ENCODE measurements around the gene ARID3B.

ARID3B gene

GRCh38 chr15:74632601-74633000 is 91.6 kb downstream of the ARID3B start:
- H4K91ac ChIP-seq (ENCODE audit: low read depth, low read length, poor library complexity): no peak overlapping the region
- H3K4ac ChIP-seq (ENCODE audit: low read length): no peak overlapping the region
- H2BK5ac ChIP-seq (ENCODE audit: low read length): no peak overlapping the region
- no peak overlapping the region for H2BK15ac ChIP-seq (ENCODE audit: low read length)
- no peak overlapping the region for H2BK120ac ChIP-seq (ENCODE audit: low read depth, low read length)
- H3K4me1 ChIP-seq (ENCODE audit: control insufficient read depth in 2 of 2, insufficient read depth in 1 of 2, low read depth in 1 of 2, low read length in 2 of 2): no peaks in the 10 kb centered on the region
- H3K9me3 ChIP-seq (replicated peaks in 1 of 2; ENCODE audit: control insufficient read depth in 2 of 2, insufficient read depth in 1 of 2, low read depth in 1 of 2, low read length in 2 of 2): no peaks in the 10 kb centered on the region
- no peak overlapping the region for H4K8ac ChIP-seq (ENCODE audit: low read depth, low read length)
- no peak overlapping the region for H3K14ac ChIP-seq (ENCODE audit: low read length)
- H3K23ac ChIP-seq (ENCODE audit: low read depth, low read length, poor library complexity): no peak overlapping the region
- no peak overlapping the region for H3K4me3 ChIP-seq (ENCODE audit: low read length in 2 of 2)
- no peak overlapping the region for H2AK5ac ChIP-seq (ENCODE audit: low read depth, low read length)
- peaks cover 68 to 100% of the 10 kb centered on the region in 2 donors for H3K36me3 ChIP-seq (replicated peaks in 1 of 2; ENCODE audit: control insufficient read depth in 2 of 2, insufficient read depth in 2 of 2, low read length in 2 of 2)
- no peak overlapping the region for H2BK12ac ChIP-seq (ENCODE audit: low read length)
- DNase-seq (ENCODE audit: low spot score): no peak
- H3K79me1 ChIP-seq (ENCODE audit: low read depth, low read length): no peaks in the 10 kb centered on the region
- WGBS, 2 donors (ENCODE audit: extremely low coverage in 2 of 2, insufficient read length in 2 of 2, insufficient replicate concordance in 1 of 2): no CpG with 5 or more reads among the region's 9 CpGs
- no peak overlapping the region for H3K27ac ChIP-seq (replicated peaks; ENCODE audit: low read length)
- no peak overlapping the region for H3K18ac ChIP-seq (ENCODE audit: low read length)
- no peak overlapping the region for H2AFZ ChIP-seq (ENCODE audit: low read length)
- H3K9ac ChIP-seq (ENCODE audit: low read depth, low read length, poor library complexity): no peak overlapping the region
- no peak overlapping the region for H3K4me2 ChIP-seq (ENCODE audit: insufficient read depth, low read length, poor library complexity, severe bottlenecking)
- H3K27me3 ChIP-seq (ENCODE audit: control insufficient read depth in 3 of 3, insufficient read depth in 3 of 3, low read depth in 1 of 3, low read length in 3 of 3): no peaks in the 10 kb centered on the region

- Histone ChIP-seq H2AK5ac (ENCODE audit: low read depth, low read length) (no peak overlapping the region), H3K36me3 (replicated peaks in 1 of 2; ENCODE audit: control insufficient read depth in 2 of 2, insufficient read depth in 2 of 2, low read length in 2 of 2) (peaks cover 56 to 97% of the 10 kb centered on the region in 2 donors)
Observed at GRCh38 chr15:74633781-74634180, 92.8 kb downstream of the ARID3B start.

GRCh38 chr15:74635228-74635627 is 94.2 kb downstream of the ARID3B start:
- WGBS, 2 donors (ENCODE audit: extremely low coverage in 2 of 2, insufficient read length in 2 of 2, insufficient replicate concordance in 1 of 2): no CpG with 5 or more reads among the region's 5 CpGs
- peak; percentile 54 for DNase-seq (ENCODE audit: low spot score)

More at GRCh38 chr15:74633781-74634180, 92.8 kb downstream of the ARID3B start:
- Histone ChIP-seq H2BK5ac (ENCODE audit: low read length) (no peak overlapping the region), H2BK15ac (ENCODE audit: low read length) (no peak overlapping the region), H4K91ac (ENCODE audit: low read depth, low read length, poor library complexity) (no peak overlapping the region), H3K14ac (ENCODE audit: low read length) (no peak overlapping the region), H3K27me3 (ENCODE audit: control insufficient read depth in 3 of 3, insufficient read depth in 3 of 3, low read depth in 1 of 3, low read length in 3 of 3) (no peaks in the 10 kb centered on the region), H3K9ac (ENCODE audit: low read depth, low read length, poor library complexity) (no peak overlapping the region), H3K23ac (ENCODE audit: low read depth, low read length, poor library complexity) (no peak overlapping the region), H3K18ac (ENCODE audit: low read length) (no peak overlapping the region), H2AFZ (ENCODE audit: low read length) (no peak overlapping the region), H3K79me1 (ENCODE audit: low read depth, low read length) (no peaks in the 10 kb centered on the region), H3K4ac (ENCODE audit: low read length) (no peak overlapping the region), H3K4me2 (ENCODE audit: insufficient read depth, low read length, poor library complexity, severe bottlenecking) (no peak overlapping the region), H3K9me3 (replicated peaks in 1 of 2; ENCODE audit: control insufficient read depth in 2 of 2, insufficient read depth in 1 of 2, low read depth in 1 of 2, low read length in 2 of 2) (no peaks in the 10 kb centered on the region), H2BK12ac (ENCODE audit: low read length) (no peak overlapping the region), H3K4me1 (ENCODE audit: control insufficient read depth in 2 of 2, insufficient read depth in 1 of 2, low read depth in 1 of 2, low read length in 2 of 2) (no peaks in the 10 kb centered on the region), H4K8ac (ENCODE audit: low read depth, low read length) (no peak overlapping the region), H3K4me3 (ENCODE audit: low read length in 2 of 2) (no peak overlapping the region), H3K27ac (replicated peaks; ENCODE audit: low read length) (no peak overlapping the region), H2BK120ac (ENCODE audit: low read depth, low read length) (no peak overlapping the region)
- WGBS, 2 donors (ENCODE audit: extremely low coverage in 2 of 2, insufficient read length in 2 of 2, insufficient replicate concordance in 1 of 2): no CpG with 5 or more reads among the region's 2 CpGs
- DNase-seq (ENCODE audit: low spot score): no peak

GRCh38 chr15:74636984-74637383 is 96.0 kb downstream of the ARID3B start:
- Histone ChIP-seq H3K4me3 (ENCODE audit: low read length in 2 of 2) (no peak overlapping the region), H2BK12ac (ENCODE audit: low read length) (no peak overlapping the region), H2BK120ac (ENCODE audit: low read depth, low read length) (no peak overlapping the region), H3K9me3 (replicated peaks in 1 of 2; ENCODE audit: control insufficient read depth in 2 of 2, insufficient read depth in 1 of 2, low read depth in 1 of 2, low read length in 2 of 2) (no peaks in the 10 kb centered on the region), H3K9ac (ENCODE audit: low read depth, low read length, poor library complexity) (no peak overlapping the region), H3K14ac (ENCODE audit: low read length) (no peak overlapping the region), H2AFZ (ENCODE audit: low read length) (no peak overlapping the region), H3K27me3 (ENCODE audit: control insufficient read depth in 3 of 3, insufficient read depth in 3 of 3, low read depth in 1 of 3, low read length in 3 of 3) (no peaks in the 10 kb centered on the region), H2BK15ac (ENCODE audit: low read length) (no peak overlapping the region), H2BK5ac (ENCODE audit: low read length) (no peak overlapping the region), H2AK5ac (ENCODE audit: low read depth, low read length) (no peak overlapping the region), H4K91ac (ENCODE audit: low read depth, low read length, poor library complexity) (no peak overlapping the region), H3K4me1 (ENCODE audit: control insufficient read depth in 2 of 2, insufficient read depth in 1 of 2, low read depth in 1 of 2, low read length in 2 of 2) (no peaks in the 10 kb centered on the region), H3K36me3 (replicated peaks in 1 of 2; ENCODE audit: control insufficient read depth in 2 of 2, insufficient read depth in 2 of 2, low read length in 2 of 2) (peaks cover 46 to 94% of the 10 kb centered on the region in 2 donors), H3K4ac (ENCODE audit: low read length) (no peak overlapping the region), H3K27ac (replicated peaks; ENCODE audit: low read length) (no peak overlapping the region), H3K4me2 (ENCODE audit: insufficient read depth, low read length, poor library complexity, severe bottlenecking) (no peak overlapping the region), H3K79me1 (ENCODE audit: low read depth, low read length) (peaks cover 3% of the 10 kb centered on the region), H3K18ac (ENCODE audit: low read length) (no peak overlapping the region), H3K23ac (ENCODE audit: low read depth, low read length, poor library complexity) (no peak overlapping the region), H4K8ac (ENCODE audit: low read depth, low read length) (no peak overlapping the region)
- no CpG with 5 or more reads among the region's 1 CpG for WGBS, 2 donors (ENCODE audit: extremely low coverage in 2 of 2, insufficient read length in 2 of 2, insufficient replicate concordance in 1 of 2)
- DNase-seq (ENCODE audit: low spot score): no peak

More at GRCh38 chr15:74635228-74635627, 94.2 kb downstream of the ARID3B start:
- H2AK5ac ChIP-seq (ENCODE audit: low read depth, low read length): no peak overlapping the region
- H2BK12ac ChIP-seq (ENCODE audit: low read length): no peak overlapping the region
- H3K27me3 ChIP-seq (ENCODE audit: control insufficient read depth in 3 of 3, insufficient read depth in 3 of 3, low read depth in 1 of 3, low read length in 3 of 3): no peaks in the 10 kb centered on the region
- no peak overlapping the region for H3K4ac ChIP-seq (ENCODE audit: low read length)
- no peak overlapping the region for H3K9ac ChIP-seq (ENCODE audit: low read depth, low read length, poor library complexity)
- no peak overlapping the region for H3K18ac ChIP-seq (ENCODE audit: low read length)
- H3K4me1 ChIP-seq (ENCODE audit: control insufficient read depth in 2 of 2, insufficient read depth in 1 of 2, low read depth in 1 of 2, low read length in 2 of 2): no peaks in the 10 kb centered on the region
- H2BK15ac ChIP-seq (ENCODE audit: low read length): no peak overlapping the region
- no peak overlapping the region for H4K91ac ChIP-seq (ENCODE audit: low read depth, low read length, poor library complexity)
- no peaks in the 10 kb centered on the region for H3K9me3 ChIP-seq (replicated peaks in 1 of 2; ENCODE audit: control insufficient read depth in 2 of 2, insufficient read depth in 1 of 2, low read depth in 1 of 2, low read length in 2 of 2)
- no peak overlapping the region for H4K8ac ChIP-seq (ENCODE audit: low read depth, low read length)
- no peak overlapping the region for H2AFZ ChIP-seq (ENCODE audit: low read length)
- no peak overlapping the region for H3K4me2 ChIP-seq (ENCODE audit: insufficient read depth, low read length, poor library complexity, severe bottlenecking)
- H3K79me1 ChIP-seq (ENCODE audit: low read depth, low read length): no peaks in the 10 kb centered on the region
- no peak overlapping the region for H3K23ac ChIP-seq (ENCODE audit: low read depth, low read length, poor library complexity)
- H2BK120ac ChIP-seq (ENCODE audit: low read depth, low read length): no peak overlapping the region
- H3K36me3 ChIP-seq (replicated peaks in 1 of 2; ENCODE audit: control insufficient read depth in 2 of 2, insufficient read depth in 2 of 2, low read length in 2 of 2): peaks cover 57 to 97% of the 10 kb centered on the region in 2 donors
- H3K27ac ChIP-seq (replicated peaks; ENCODE audit: low read length): no peak overlapping the region
- H3K14ac ChIP-seq (ENCODE audit: low read length): no peak overlapping the region
- no peak overlapping the region for H2BK5ac ChIP-seq (ENCODE audit: low read length)
- no peak overlapping the region for H3K4me3 ChIP-seq (ENCODE audit: low read length in 2 of 2)

Data from neuronal stem cell (in vitro differentiated cells).